ENCODE results near the gene SPRY2. TPM values are rescaled to one million over a fixed set of nuclear protein-coding genes. Genes with fewer than 3 reads are reported as not detected.

Gene SPRY2
- total and polyA plus RNA-seq, 2 of the 8 experiments (the other 6 are each of a cell fraction or from before 2014, with no cell fraction given) = 37.7 to 37.9 TPM

DNA sequence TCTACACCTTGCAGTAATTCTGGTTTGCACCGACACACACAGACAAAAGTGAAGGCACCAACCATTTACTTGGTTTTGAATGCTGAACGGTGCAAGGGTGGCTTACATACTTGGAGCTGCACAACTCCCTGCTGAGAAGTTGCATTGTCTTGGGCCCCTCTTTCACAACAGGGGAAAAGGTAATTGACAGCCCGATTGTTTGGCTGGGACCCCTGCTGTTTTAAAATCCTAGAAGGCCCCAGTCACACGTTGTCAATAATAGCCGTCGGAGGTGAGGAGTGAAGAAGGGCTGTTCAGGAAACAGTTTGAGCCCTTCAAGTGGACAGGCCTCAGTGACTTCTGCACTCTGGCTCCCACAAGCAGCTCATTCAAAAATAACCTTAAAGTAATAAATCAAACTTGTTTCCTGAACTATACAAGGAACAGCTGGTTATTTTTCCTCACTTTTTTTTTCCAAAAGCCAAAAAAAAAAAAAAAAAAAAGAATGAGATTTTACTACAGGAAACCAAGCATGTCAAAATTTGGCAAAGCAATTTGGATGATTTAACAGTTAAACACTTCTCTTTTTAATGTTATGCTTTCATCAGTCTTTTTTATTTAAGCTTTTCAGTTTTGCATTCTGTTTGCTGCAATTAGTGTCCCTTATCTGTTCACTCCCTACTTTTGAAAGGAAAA is 19.0 kb upstream of the SPRY2 start:
- no peak overlapping the region for H3K27ac ChIP-seq (ENCODE audit: low read depth, low read length)
- DNase-seq (ENCODE audit: low read depth in 1 of 2, low spot score in 2 of 2) (peak; percentile 71 to 78), FAIRE-seq (peak; percentile 98)
- H2AK5ac ChIP-seq (ENCODE audit: low read depth, low read length) = no peak overlapping the region
- H4K91ac ChIP-seq (replicated peaks; ENCODE audit: insufficient read length, low read length) = no peak overlapping the region
- no peaks in the 10 kb centered on the region for H4K20me1 ChIP-seq (replicated peaks in 1 of 2; ENCODE audit: control insufficient read depth in 1 of 2, insufficient read depth in 2 of 2, low read length in 2 of 2)
- H3K23ac ChIP-seq (ENCODE audit: insufficient read length) = no peak overlapping the region
- H4K8ac ChIP-seq (ENCODE audit: extremely low read depth, insufficient read depth, low read length) = no peak overlapping the region
- H2BK20ac ChIP-seq (ENCODE audit: low read length) = no peak overlapping the region
- no peak overlapping the region for H4K5ac ChIP-seq (ENCODE audit: insufficient read length, low read depth, low read length)
- H3K56ac ChIP-seq (replicated peaks; ENCODE audit: insufficient read length, low read depth, low read length) = no peak overlapping the region
- H3K79me2 ChIP-seq (ENCODE audit: control insufficient read depth in 1 of 2, insufficient read depth in 2 of 2, low read length in 2 of 2) = no peaks in the 10 kb centered on the region
- H3K4me1 ChIP-seq (replicated peaks in 1 of 4; ENCODE audit: control insufficient read depth in 3 of 4, insufficient read depth in 4 of 4, low read length in 3 of 4) = peaks cover 0 to 9% (median 5%) of the 10 kb centered on the region in 4 experiments; a peak in 5 of 7 replicates
- H3K14ac ChIP-seq (ENCODE audit: insufficient read length) = no peak overlapping the region
- POLR2A ChIA-PET (ENCODE audit: partially characterized antibody) = interaction anchor here (0.5 to 2.1 kb wide), 8 partner anchors 11 to 879 kb away, joined by 3 to 34 read pairs (median 4); partner anchors contain the start of genes NDFIP2 and SPRY2
- peak overlapping the region; percentile 64 to 66 for H3K4me2 ChIP-seq (ENCODE audit: insufficient read depth in 1 of 2, low read depth in 2 of 2, low read length in 2 of 2)
- H2BK12ac ChIP-seq (ENCODE audit: low read depth, low read length) = 0 out of 2 replicates have a peak overlapping the region, but pooled peaks have one; percentile 82
- H3K9me3 ChIP-seq (ENCODE audit: insufficient read depth in 2 of 2, low read depth in 1 of 2, low read length in 1 of 2) = no peaks in the 10 kb centered on the region
- no peaks in the 10 kb centered on the region for H3K79me1 ChIP-seq (ENCODE audit: low read depth, low read length)
- 3% methylated on average over 6 of the region's 6 CpGs; no CpG with 5 or more reads in 1 of the 2 experiments for WGBS, 2 experiments (ENCODE audit: extremely low coverage in 1 of 2, insufficient coverage in 1 of 2, insufficient read length in 1 of 2, insufficient replicate concordance in 2 of 2, low coverage in 1 of 2, low lambda C conversion rate in 2 of 2, missing lambda C conversion rate in 1 of 2)
- CTCF ChIA-PET (ENCODE audit: partially characterized antibody) = interaction anchor here (0.6 to 5.0 kb wide), 7 partner anchors 8 to 681 kb away, joined by 3 to 61 read pairs (median 6); partner anchors contain the start of gene SPRY2
- no peak overlapping the region for H3K18ac ChIP-seq (ENCODE audit: extremely low read depth, low read length)
- no peak overlapping the region for H2BK15ac ChIP-seq (ENCODE audit: low read length)
- peak overlapping the region; percentile 15 to 45 (median 20); a peak in 5 of 8 replicates for H3K4me3 ChIP-seq (ENCODE audit: extremely low read depth in 1 of 4, insufficient read depth in 2 of 4, low read depth in 3 of 4, low read length in 4 of 4)
- no peak overlapping the region for H3K9ac ChIP-seq (replicated peaks in 1 of 4; ENCODE audit: extremely low read depth in 1 of 4, low read depth in 3 of 4, low read length in 3 of 4)
- H2BK5ac ChIP-seq (ENCODE audit: low read depth, low read length) = peak overlapping the region; percentile 79; the same call in 1 of the 2 replicates
- H2AFZ ChIP-seq (ENCODE audit: low read length) = no peak overlapping the region
- no peak overlapping the region for H2BK120ac ChIP-seq (replicated peaks; ENCODE audit: low read depth, low read length)
- H3K4ac ChIP-seq (replicated peaks; ENCODE audit: insufficient read length, low read depth, low read length) = no peak overlapping the region
- no peaks in the 10 kb centered on the region for H3K27me3 ChIP-seq (replicated peaks in 1 of 4; ENCODE audit: control insufficient read depth in 3 of 4, extremely low read depth in 1 of 4, insufficient read depth in 3 of 4, low read length in 3 of 4)
- H3K36me3 ChIP-seq (ENCODE audit: control insufficient read depth in 2 of 4, insufficient read depth in 4 of 4, low read length in 3 of 4) = no peaks in the 10 kb centered on the region
- H3K23me2 ChIP-seq (ENCODE audit: low read depth, low read length) = peaks cover 2% of the 10 kb centered on the region; the same call in 1 of the 2 replicates
- TF ChIP-seq SP1 (IDR thresholded peaks at IDR 0.05; ENCODE audit: low read depth, low read length) (peak; percentile 78), TCF12 (IDR thresholded peaks at IDR 0.05; ENCODE audit: low read depth, low read length) (peak; percentile 62; the same call in 1 of the 2 replicates), HDAC2 (IDR thresholded peaks at IDR 0.05; ENCODE audit: borderline replicate concordance in 1 of 2, low read depth in 2 of 2, low read length in 2 of 2) (peak; percentile 82 to 98; a peak in 3 of 4 replicates), RAD21 (IDR thresholded peaks at IDR 0.05 in 1 of 2, conservative IDR thresholded peaks at IDR 0.05 in 1 of 2; ENCODE audit: low read depth in 2 of 2, low read length in 2 of 2) (0 out of 4 replicates have a peak, but pooled peaks of 1 of the 2 experiments have one; percentile 16), SRF (IDR thresholded peaks at IDR 0.05; ENCODE audit: low read depth, low read length) (no peak), SIN3A (conservative IDR thresholded peaks at IDR 0.05 in 1 of 2, IDR thresholded peaks at IDR 0.05 in 1 of 2; ENCODE audit: low read depth in 1 of 2, low read length in 2 of 2) (peak in 1 of 2 experiments; percentile 22; a peak in 1 of 4 replicates), RBBP5 (IDR thresholded peaks at IDR 0.05; ENCODE audit: borderline replicate concordance, low read depth, low read length) (0 out of 2 replicates have a peak, but pooled peaks have one; percentile 17), ASH2L (IDR thresholded peaks at IDR 0.05; ENCODE audit: low read length) (peak; percentile 86), TBP (IDR thresholded peaks at IDR 0.05; ENCODE audit: low read depth, low read length) (no peak), YY1 (IDR thresholded peaks at IDR 0.05; ENCODE audit: low read depth, low read length) (0 out of 2 replicates have a peak, but pooled peaks have one; percentile 45), FOSL1 (IDR thresholded peaks at IDR 0.05; ENCODE audit: insufficient read depth, low read depth, low read length) (no peak)

Data from H1 (cell line).